H9 (cell line): Measurements from ENCODE around the gene NFATC4. TPM values are rescaled to one million over a fixed set of nuclear protein-coding genes. Genes with fewer than 3 reads are reported as not detected.

Source experiments
- DNase-seq: peaks from one replicate; pipeline ENCODE4 v3.0.0-alpha.2; 2017
- H2AFZ ChIP-seq: one replicate; pipeline ENCODE4 v1.6.1; 2013; ENCODE audit warnings: mild to moderate bottlenecking, low read length, control low read depth, moderate library complexity
- H2AK5ac ChIP-seq: 2 replicates; pipeline ENCODE4 v1.6.1; 2013; ENCODE audit warnings: low read length, control low read depth, mixed read lengths; ENCODE audit not compliant: insufficient read length
- H2BK120ac ChIP-seq: one replicate; pipeline ENCODE4 v1.6.1; 2013; ENCODE audit warnings: low read depth, mild to moderate bottlenecking, low read length, control low read depth, inconsistent platforms; ENCODE audit not compliant: poor library complexity, severe bottlenecking
- H2BK12ac ChIP-seq: 2 replicates; pipeline ENCODE4 v1.6.1; 2013; ENCODE audit warnings: low read length, control low read depth, mixed read lengths, low read depth; ENCODE audit not compliant: insufficient read length
- H2BK15ac ChIP-seq: 2 replicates; pipeline ENCODE4 v1.6.1; 2013; ENCODE audit warnings: low read depth, low read length, control low read depth
- H2BK20ac ChIP-seq: one replicate; pipeline ENCODE4 v1.6.1; 2013; ENCODE audit warnings: low read depth, mild to moderate bottlenecking, low read length, control low read depth, inconsistent platforms; ENCODE audit not compliant: poor library complexity, severe bottlenecking
- H2BK5ac ChIP-seq: 2 replicates; pipeline ENCODE4 v1.6.1; 2013; ENCODE audit warnings: low read length, control low read depth, mixed read lengths; ENCODE audit not compliant: insufficient read length
- H3K14ac ChIP-seq: 2 replicates; pipeline ENCODE4 v1.6.1; 2013; ENCODE audit warnings: low read length, control low read depth; ENCODE audit not compliant: insufficient read depth
- H3K18ac ChIP-seq: 2 replicates; pipeline ENCODE4 v1.6.1; 2013; ENCODE audit warnings: low read depth, mild to moderate bottlenecking, mixed read lengths, low read length, control low read depth; ENCODE audit not compliant: insufficient read length
- H3K23ac ChIP-seq: 2 replicates; pipeline ENCODE4 v1.6.1; 2013; ENCODE audit warnings: low read length, control low read depth, mixed read lengths, low read depth; ENCODE audit not compliant: insufficient read length
- H3K23me2 ChIP-seq: 2 replicates; pipeline ENCODE4 v1.6.1; 2013; ENCODE audit warnings: low read depth, mild to moderate bottlenecking, mixed read lengths, low read length, control low read depth; ENCODE audit not compliant: insufficient read length, poor library complexity, severe bottlenecking
- H3K27ac ChIP-seq: 2 replicates; pipeline ENCODE4 v1.5.1; 2013; ENCODE audit warnings: low read length, control low read depth, mixed read lengths, low read depth; ENCODE audit not compliant: insufficient read length
- H3K27me3 ChIP-seq: 2 replicates; pipeline ENCODE4 v1.6.1; 2013; ENCODE audit warnings: low read length, control low read depth, inconsistent platforms; ENCODE audit not compliant: insufficient read depth
- H3K4ac ChIP-seq: 2 replicates; pipeline ENCODE4 v1.6.1; 2013; ENCODE audit warnings: low read depth, mild to moderate bottlenecking, control low read depth, inconsistent platforms, low read length, moderate library complexity
- H3K4me1 ChIP-seq: 2 replicates; pipeline ENCODE4 v1.6.1; 2013; ENCODE audit warnings: low read length, control low read depth, inconsistent platforms; ENCODE audit not compliant: insufficient read depth
- H3K4me2 ChIP-seq: 2 replicates; pipeline ENCODE4 v1.6.1; 2013; ENCODE audit warnings: low read length, control low read depth, mixed read lengths; ENCODE audit not compliant: insufficient read length, insufficient read depth
- H3K56ac ChIP-seq: 2 replicates; pipeline ENCODE4 v1.6.1; 2013; ENCODE audit warnings: low read depth, mild to moderate bottlenecking, mixed read lengths, low read length, control low read depth; ENCODE audit not compliant: insufficient read length
- H3K79me1 ChIP-seq: 2 replicates; pipeline ENCODE4 v1.6.1; 2013; ENCODE audit warnings: low read depth, mild to moderate bottlenecking, moderate library complexity, low read length, control low read depth, inconsistent platforms; ENCODE audit not compliant: insufficient read depth, poor library complexity, severe bottlenecking
- H3K79me2 ChIP-seq: 2 replicates; pipeline ENCODE4 v1.6.1; 2013; ENCODE audit warnings: low read length, control low read depth, inconsistent platforms; ENCODE audit not compliant: insufficient read depth
- H3K9ac ChIP-seq: 2 replicates; pipeline ENCODE4 v1.6.1; 2013; ENCODE audit warnings: low read length, control low read depth, mixed read lengths; ENCODE audit not compliant: insufficient read length; ENCODE audit errors: extremely low read depth
- H3K9me3 ChIP-seq: one replicate; pipeline ENCODE4 v1.6.1; 2013; ENCODE audit warnings: low read depth, low read length, inconsistent platforms; ENCODE audit not compliant: control insufficient read depth
- H3T11ph ChIP-seq: one replicate; pipeline ENCODE4 v1.6.1; 2013; ENCODE audit warnings: mild to moderate bottlenecking, low read length, control low read depth, inconsistent platforms
- H4K20me1 ChIP-seq: one replicate; pipeline ENCODE4 v1.6.1; 2013; ENCODE audit not compliant: control insufficient read depth, insufficient read length, insufficient read depth
- H4K5ac ChIP-seq: 2 replicates; pipeline ENCODE4 v1.6.1; 2013; ENCODE audit warnings: low read depth, mild to moderate bottlenecking, mixed read lengths, low read length, control low read depth; ENCODE audit not compliant: insufficient read length
- H4K8ac ChIP-seq: replicated peaks from 2 replicates; pipeline ENCODE4 v1.6.1; 2013; ENCODE audit warnings: low read length, control low read depth, mixed read lengths, low read depth; ENCODE audit not compliant: insufficient read length
- H4K91ac ChIP-seq: 2 replicates; pipeline ENCODE4 v1.6.1; 2013; ENCODE audit warnings: low read depth, mild to moderate bottlenecking, moderate library complexity, mixed read lengths, low read length, control low read depth; ENCODE audit not compliant: insufficient read length
- H3K27ac Mint-ChIP-seq, 3 experiments: 2 replicates in 2 of 3; 3 replicates in 1 of 3; pipeline ENCODE4 v1.8.0; 2020 to 2021; ENCODE audit warnings: mixed read lengths in 3 of 3, mild to moderate bottlenecking in 1 of 3, moderate library complexity in 1 of 3
- H3K27me3 Mint-ChIP-seq: 2 replicates; pipeline ENCODE4 v1.8.0; 2021; ENCODE audit warnings: low read depth, mild to moderate bottlenecking, moderate library complexity, mixed read lengths
- H3K36me3 Mint-ChIP-seq, 3 experiments: 2 replicates in 2 of 3; 3 replicates in 1 of 3; pipeline ENCODE4 v1.8.0; 2020 to 2021; ENCODE audit warnings: low read depth in 3 of 3, mixed read lengths in 3 of 3; ENCODE audit not compliant: insufficient read depth in 1 of 3
- H3K4me1 Mint-ChIP-seq, 2 experiments: 2 replicates each; pipeline ENCODE4 v1.8.0; 2020; ENCODE audit warnings: mixed read lengths in 2 of 2
- H3K4me3 Mint-ChIP-seq, 2 experiments: 2 replicates in 1 of 2; 3 replicates in 1 of 2; pipeline ENCODE4 v1.8.0; 2020 to 2021; ENCODE audit warnings: mild to moderate bottlenecking in 2 of 2, mixed read lengths in 2 of 2, moderate library complexity in 1 of 2
- H3K9me3 Mint-ChIP-seq, 2 experiments: 2 replicates in 1 of 2; 3 replicates in 1 of 2; pipeline ENCODE4 v1.8.0; 2020; ENCODE audit warnings: mild to moderate bottlenecking in 2 of 2, mixed read lengths in 2 of 2, moderate library complexity in 1 of 2
- CTCF ChIP-seq: fragments of 200-600 bp; sonication (generic); conservative IDR thresholded peaks from 3 replicates; pipeline ENCODE4 v1.8.0; 2021; ENCODE audit warnings: antibody characterized with exemption, mild to moderate bottlenecking
- WGBS: extraction: QIAGEN DNeasy Blood & Tissue Kit; methylation state at CpG from one replicate; pipeline ENCODE4 v1.1.7; 2013; ENCODE audit warnings: missing lambda C conversion rate, low lambda C conversion rate, mixed read lengths; ENCODE audit not compliant: insufficient read length; ENCODE audit errors: extremely low coverage; 5-methylcytosine and 5-hydroxymethylcytosine counted together
- total RNA-seq: library from RNA; stranded (reverse); gene quantifications from 2 replicates; pipeline ENCODE4 v1.2.1, GENCODE V29; 2021

NFATC4 gene
- total RNA-seq, 1 experiment from 2014 or later, result 46.4 TPM

GRCh38 chr14:24323341-24323740, 44.6 kb upstream of the NFATC4 start:
- no peaks in the 10 kb centered on the region for H3K36me3 Mint-ChIP-seq
- Histone ChIP-seq H2BK20ac (no peak overlapping the region), H2BK5ac (no peak overlapping the region), H3K27me3 (peaks cover 2% of the 10 kb centered on the region; the same call in 1 of the 2 replicates), H2BK120ac (no peak overlapping the region), H3T11ph (no peak overlapping the region), H4K91ac (no peak overlapping the region), H3K23me2 (no peaks in the 10 kb centered on the region), H3K14ac (no peak overlapping the region), H3K79me2 (no peaks in the 10 kb centered on the region), H3K4me2 (no peak overlapping the region), H3K18ac (no peak overlapping the region), H4K5ac (no peak overlapping the region), H3K9me3 (no peaks in the 10 kb centered on the region), H4K20me1 (no peaks in the 10 kb centered on the region), H3K9ac (no peak overlapping the region), H3K23ac (no peak overlapping the region), H2AFZ (no peak overlapping the region), H3K27ac (no peak overlapping the region), H3K56ac (no peak overlapping the region), H3K4me1 (no peaks in the 10 kb centered on the region), H3K4ac (no peak overlapping the region), H3K79me1 (no peaks in the 10 kb centered on the region), H2BK12ac (no peak overlapping the region), H4K8ac (no peak overlapping the region), H2AK5ac (no peak overlapping the region), H2BK15ac (no peak overlapping the region)
- no peaks in the 10 kb centered on the region; a peak in 2 of 5 replicates for H3K9me3 Mint-ChIP-seq
- H3K27ac Mint-ChIP-seq, result no peak overlapping the region
- TF ChIP-seq CTCF, result no peak
- no CpG with 5 or more reads among the region's 3 CpGs for WGBS
- no peaks in the 10 kb centered on the region for H3K4me1 Mint-ChIP-seq
- H3K27me3 Mint-ChIP-seq, result peaks cover 61% of the 10 kb centered on the region
- no peak for DNase-seq
- H3K4me3 Mint-ChIP-seq, result no peak overlapping the region
